Epithelial cell of proximal tubule (primary cell): ENCODE measurements around the gene DRC1. TPM values are rescaled to one million over a fixed set of nuclear protein-coding genes. Genes with fewer than 3 reads are reported as not detected.

Experiments used
- DNase-seq: peaks from one replicate; pipeline ENCODE4 v3.0.0-alpha.2; 2011; ENCODE audit warnings: low read depth
- H3K4me3 ChIP-seq: 2 replicates; pipeline ENCODE4 v1.5.1; 2011; ENCODE audit warnings: low read depth, mild to moderate bottlenecking, low read length
- CTCF ChIP-seq: conservative IDR thresholded peaks from 2 replicates; pipeline ENCODE4 v1.5.1; 2012; ENCODE audit warnings: low read depth, mild to moderate bottlenecking, low read length
- total RNA-seq: library from RNA; depleted of rRNA; stranded (reverse); fragments of >200 nt; gene quantifications from 2 replicates; pipeline ENCODE4 v1.2.3, GENCODE V29; 2015

DRC1 gene
- total RNA-seq, 1 donor from 2014 or later, result not detected

- no peak for DNase-seq
- H3K4me3 ChIP-seq, result no peak overlapping the region
- TF ChIP-seq CTCF, result no peak
Observed at GRCh38 chr2:26482211-26483026, 80.7 kb downstream of the DRC1 start.

- no peak for TF ChIP-seq CTCF
- H3K4me3 ChIP-seq, result no peak overlapping the region
- DNase-seq, result no peak
Observed at GRCh38 chr2:26483027-26483326, 81.3 kb downstream of the DRC1 start.

GRCh38 chr2:26483516-26483915 lies 81.8 kb downstream of the DRC1 start:
- no peak for TF ChIP-seq CTCF
- H3K4me3 ChIP-seq, result no peak overlapping the region
- no peak for DNase-seq

DNA sequence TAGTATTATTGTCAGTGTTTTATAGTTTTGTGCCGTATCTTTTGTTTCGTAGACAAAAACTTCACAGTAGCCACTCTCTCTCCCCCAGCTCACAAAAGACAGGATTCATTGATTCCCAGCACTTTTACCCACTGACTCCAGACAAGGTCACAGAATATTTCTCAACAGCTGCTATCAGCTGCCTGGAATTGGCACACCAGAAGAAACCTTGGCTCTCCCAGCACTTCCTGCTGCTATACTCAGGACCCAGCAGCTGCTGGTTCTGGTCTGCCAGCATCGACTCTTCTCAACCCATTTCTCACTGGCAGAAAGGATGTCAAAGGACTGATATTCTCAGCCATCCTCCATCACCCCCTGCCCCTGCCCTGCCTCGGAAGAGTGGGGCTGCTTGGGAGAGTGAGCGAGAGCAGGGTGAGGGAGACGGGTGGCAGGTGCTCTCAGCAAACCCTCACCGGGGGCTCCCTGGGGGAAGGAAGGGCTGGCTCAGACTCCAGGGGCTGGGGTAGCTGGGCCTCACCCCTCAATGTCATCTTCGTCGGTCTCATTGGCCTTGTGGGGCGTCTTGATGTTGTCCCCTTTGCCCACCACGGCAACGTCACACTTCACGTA lies 82.3 kb downstream of the DRC1 start:
- no peak overlapping the region for H3K4me3 ChIP-seq
- no peak for DNase-seq
- TF ChIP-seq CTCF, result no peak

DNA sequence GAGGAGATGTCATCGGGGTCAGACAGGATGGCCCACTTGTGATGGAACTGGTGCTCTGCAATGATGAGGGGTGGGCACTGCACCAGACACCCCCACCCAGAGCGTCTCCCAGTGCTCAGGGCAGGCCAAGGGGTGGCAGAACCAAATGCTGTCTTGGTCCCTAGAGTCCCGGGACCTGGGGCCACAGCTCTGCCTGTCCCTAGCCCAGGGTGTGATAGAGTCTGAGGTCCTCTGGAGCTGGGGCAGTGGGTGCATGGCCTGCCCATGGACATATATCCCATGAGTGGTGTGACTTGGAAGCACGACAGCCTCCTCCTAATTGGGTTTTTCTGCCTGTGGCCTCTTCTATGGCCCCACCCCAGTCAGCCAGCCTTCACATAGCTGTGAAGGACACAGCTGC lies 82.9 kb downstream of the DRC1 start:
- no peak for TF ChIP-seq CTCF
- DNase-seq, result no peak
- H3K4me3 ChIP-seq, result no peak overlapping the region

DNA sequence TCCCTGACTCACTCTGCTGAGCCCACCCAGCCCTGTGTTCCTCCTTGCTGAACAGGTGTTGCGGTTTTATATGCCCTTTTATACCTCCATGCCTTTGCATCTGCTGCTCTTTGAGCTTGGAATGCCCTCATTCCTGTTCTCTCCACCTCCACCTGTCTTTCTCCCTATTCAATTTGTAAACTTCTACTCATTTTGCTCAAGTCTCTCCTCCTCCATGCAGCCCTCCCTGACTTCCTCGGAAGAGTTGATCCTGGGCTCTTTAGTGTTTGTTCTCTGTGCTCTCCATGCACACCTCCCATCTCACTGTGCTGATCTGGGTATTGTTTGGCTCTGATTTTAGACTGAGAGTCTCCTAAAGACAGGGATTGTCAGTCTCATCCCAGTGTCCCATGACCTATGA lies 83.4 kb downstream of the DRC1 start:
- TF ChIP-seq CTCF, result no peak
- no peak overlapping the region for H3K4me3 ChIP-seq
- no peak for DNase-seq
